Activated CD4-positive, alpha-beta T cell treated with anti-CD3 and anti-CD28 coated beads, Interleukin-2, amount 10 ng/mL, durations not matched to agents 24 days and 14 days (primary cell): ENCODE results near the gene PHACTR3. TPM values are rescaled to one million over a fixed set of nuclear protein-coding genes. Genes with fewer than 3 reads are reported as not detected.

Experiments
- DNase-seq: peaks from one replicate; pipeline ENCODE4 v3.0.0; 2022
- H3K27ac Mint-ChIP-seq: one replicate; pipeline ENCODE4 v1.8.0; 2022; ENCODE audit warnings: mild to moderate bottlenecking, mixed read lengths
- H3K27me3 Mint-ChIP-seq: one replicate; pipeline ENCODE4 v1.8.0; 2022; ENCODE audit warnings: mixed read lengths
- H3K36me3 Mint-ChIP-seq: one replicate; pipeline ENCODE4 v1.8.0; 2022; ENCODE audit warnings: low read depth, mild to moderate bottlenecking, mixed read lengths
- H3K4me1 Mint-ChIP-seq: one replicate; pipeline ENCODE4 v1.8.0; 2021; ENCODE audit warnings: mixed read lengths
- H3K4me3 Mint-ChIP-seq: one replicate; pipeline ENCODE4 v1.8.0; 2022; ENCODE audit warnings: mild to moderate bottlenecking, moderate library complexity, mixed read lengths
- H3K9me3 Mint-ChIP-seq: one replicate; pipeline ENCODE4 v1.8.0; 2021; ENCODE audit warnings: mixed read lengths
- intact Hi-C: fragments of 100-400 bp; cut with micrococcal nuclease; formaldehyde crosslinking; loops from one replicate; pipeline ENCODE4 v1.15.1; 2023
- total RNA-seq: library from RNA; stranded (reverse); gene quantifications from 2 replicates; pipeline ENCODE4 v1.2.3, GENCODE V29; 2022

The PHACTR3 gene
- total RNA-seq, 1 donor from 2014 or later = not detected

DNA sequence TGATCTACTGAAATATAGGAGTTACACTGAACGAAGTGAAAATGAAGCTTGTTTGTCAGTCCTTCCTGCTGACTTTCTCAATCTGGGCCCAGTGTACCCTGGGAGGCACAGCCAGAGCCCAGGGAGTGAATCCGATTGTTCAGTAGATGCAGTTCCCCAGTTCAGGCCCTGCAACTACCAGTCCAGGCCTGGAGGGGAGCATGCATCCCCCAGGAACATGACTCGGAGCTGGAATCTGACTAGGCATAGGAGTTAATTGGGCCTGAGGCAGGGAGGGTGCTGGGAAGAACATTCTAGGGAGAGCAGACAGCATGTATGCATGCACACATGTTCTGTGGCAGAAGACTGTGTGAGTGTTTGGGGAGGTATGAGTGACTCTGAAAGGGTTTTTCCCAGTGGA lies 42.1 kb downstream of the PHACTR3 start:
- H3K9me3 Mint-ChIP-seq = no peaks in the 10 kb centered on the region
- DNase-seq = no peak
- no peaks in the 10 kb centered on the region for H3K4me1 Mint-ChIP-seq
- no peak overlapping the region for H3K4me3 Mint-ChIP-seq
- no peaks in the 10 kb centered on the region for H3K36me3 Mint-ChIP-seq
- no peak overlapping the region for H3K27ac Mint-ChIP-seq
- H3K27me3 Mint-ChIP-seq = peaks cover 4% of the 10 kb centered on the region
- intact Hi-C loops = no loop called here

DNA sequence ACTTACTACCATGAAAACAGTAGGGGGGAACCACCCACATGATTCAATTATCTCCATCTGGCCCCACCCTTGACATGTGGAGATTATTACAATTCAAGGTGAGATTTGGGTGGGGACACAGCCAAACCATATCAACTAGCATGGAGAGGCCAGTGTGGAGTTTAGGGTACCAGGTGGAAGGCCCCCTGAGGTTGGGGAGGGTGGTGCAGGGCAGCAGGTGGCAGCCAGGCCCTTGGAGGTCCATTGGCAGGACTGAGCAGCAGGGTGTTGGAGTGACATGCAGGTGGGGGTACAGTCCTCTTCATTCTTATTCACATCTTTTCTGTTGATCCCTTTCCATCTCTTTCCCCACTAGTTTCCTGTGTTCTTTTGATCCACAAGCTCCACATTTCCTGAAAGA lies 42.9 kb downstream of the PHACTR3 start:
- intact Hi-C loops = no loop called here
- no peak overlapping the region for H3K27ac Mint-ChIP-seq

DNA sequence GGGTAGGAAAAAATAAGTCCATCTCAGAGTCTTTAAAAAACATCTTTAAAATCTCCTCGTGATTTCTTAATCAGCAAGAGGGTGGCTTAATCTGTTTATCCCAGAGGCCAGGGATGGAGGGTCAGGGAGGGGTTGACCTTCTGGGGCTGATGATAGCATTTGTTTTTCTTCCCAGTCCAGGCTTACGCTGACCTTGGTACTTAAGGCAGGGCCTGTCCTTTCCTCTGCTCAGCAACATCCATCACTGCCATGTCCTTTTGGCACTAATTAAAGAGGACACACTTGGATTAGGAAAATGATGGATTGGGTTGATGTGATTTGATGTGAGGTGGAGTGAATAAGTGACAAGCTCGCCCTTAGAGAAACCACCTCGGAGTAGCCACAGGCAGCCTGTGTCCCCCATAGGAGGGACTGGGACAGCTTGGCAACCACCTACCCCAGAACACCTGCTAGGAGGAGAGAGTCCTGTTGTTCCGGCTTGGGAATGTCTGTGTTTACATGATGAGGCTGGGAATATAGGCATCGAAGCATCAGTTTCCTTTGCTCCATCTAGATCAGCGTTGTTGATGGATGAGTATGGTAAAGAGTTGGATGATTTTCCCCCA lies 44.2 kb downstream of the PHACTR3 start:
- no peaks in the 10 kb centered on the region for H3K9me3 Mint-ChIP-seq
- no peaks in the 10 kb centered on the region for H3K36me3 Mint-ChIP-seq
- H3K27me3 Mint-ChIP-seq = peaks cover 8% of the 10 kb centered on the region
- H3K27ac Mint-ChIP-seq = no peak overlapping the region
- intact Hi-C loops = no loop called here
- no peak for DNase-seq
- H3K4me1 Mint-ChIP-seq = no peaks in the 10 kb centered on the region
- H3K4me3 Mint-ChIP-seq = no peak overlapping the region

More for the DNA sequence above, 42.9 kb downstream of the PHACTR3 start:
- peaks cover 8% of the 10 kb centered on the region for H3K27me3 Mint-ChIP-seq
- H3K36me3 Mint-ChIP-seq = no peaks in the 10 kb centered on the region
- H3K9me3 Mint-ChIP-seq = no peaks in the 10 kb centered on the region
- no peak overlapping the region for H3K4me3 Mint-ChIP-seq
- no peaks in the 10 kb centered on the region for H3K4me1 Mint-ChIP-seq
- DNase-seq = no peak

DNA sequence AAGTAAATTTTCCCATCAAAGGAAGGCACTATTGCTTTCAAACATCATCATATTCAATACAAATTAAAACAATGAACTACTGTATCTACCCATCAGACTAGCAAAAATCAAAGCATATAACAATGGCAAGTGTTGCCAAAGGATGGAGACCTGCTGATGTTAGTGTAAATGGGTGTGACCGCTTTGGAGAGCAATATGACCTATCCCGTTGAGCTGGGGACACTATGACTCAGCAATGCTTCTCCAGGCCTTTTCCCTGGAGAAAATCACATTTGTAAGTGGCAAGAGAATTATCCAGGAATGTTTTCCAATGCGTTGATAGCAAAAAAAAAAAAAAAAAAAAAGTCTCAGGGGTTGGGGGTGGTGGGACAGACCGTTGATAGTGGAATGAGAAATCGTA lies 46.1 kb downstream of the PHACTR3 start:
- no peak overlapping the region for H3K4me3 Mint-ChIP-seq
- H3K9me3 Mint-ChIP-seq = no peaks in the 10 kb centered on the region
- H3K4me1 Mint-ChIP-seq = no peaks in the 10 kb centered on the region
- intact Hi-C loops = no loop called here
- no peak for DNase-seq
- no peak overlapping the region for H3K27ac Mint-ChIP-seq
- H3K36me3 Mint-ChIP-seq = no peaks in the 10 kb centered on the region
- H3K27me3 Mint-ChIP-seq = peaks cover 8% of the 10 kb centered on the region

DNA sequence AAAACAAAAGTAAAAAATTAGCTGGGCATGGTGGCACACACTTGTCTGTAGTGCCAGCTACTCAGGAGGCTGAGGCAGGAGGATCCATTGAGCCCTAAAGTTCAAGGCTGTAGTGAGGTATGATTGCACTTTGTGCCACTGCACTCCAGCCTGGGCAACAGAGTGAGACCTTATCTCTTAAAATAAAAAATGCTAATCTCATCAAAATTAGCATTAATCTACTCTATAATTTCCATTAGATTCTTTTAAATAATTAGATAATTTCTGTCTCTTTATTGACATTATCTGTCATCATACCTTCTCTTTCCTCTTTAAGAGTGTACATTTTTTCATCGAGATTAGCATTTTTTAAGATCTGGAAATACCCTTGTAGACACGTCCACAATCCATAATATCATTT lies 48.0 kb downstream of the PHACTR3 start:
- H3K36me3 Mint-ChIP-seq = no peaks in the 10 kb centered on the region
- intact Hi-C loops = no loop called here
- DNase-seq = no peak
- no peak overlapping the region for H3K27ac Mint-ChIP-seq
- H3K4me1 Mint-ChIP-seq = no peaks in the 10 kb centered on the region
- peaks cover under 1% of the 10 kb centered on the region for H3K9me3 Mint-ChIP-seq
- H3K27me3 Mint-ChIP-seq = peaks cover 8% of the 10 kb centered on the region
- H3K4me3 Mint-ChIP-seq = no peak overlapping the region

DNA sequence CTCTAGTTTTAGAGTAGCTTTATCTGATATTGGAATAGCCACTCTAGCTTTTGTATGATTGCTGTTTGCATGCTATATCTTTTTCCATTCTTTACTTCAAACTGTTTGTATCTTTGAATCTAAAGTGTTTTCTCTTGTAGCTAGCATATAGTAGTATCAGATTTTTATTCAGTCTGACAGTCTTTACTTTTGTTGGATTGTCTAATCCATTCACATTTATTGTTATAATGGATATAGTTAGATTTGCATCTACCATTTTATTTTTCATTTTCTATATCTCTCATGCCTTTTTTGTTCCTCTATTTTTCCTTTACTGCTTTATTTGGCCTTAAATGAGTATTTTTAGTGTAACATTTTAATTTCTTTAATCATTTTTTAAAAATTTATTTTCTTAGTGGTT lies 52.1 kb downstream of the PHACTR3 start:
- peaks cover 15% of the 10 kb centered on the region for H3K9me3 Mint-ChIP-seq
- intact Hi-C loops = no loop called here

DNA sequence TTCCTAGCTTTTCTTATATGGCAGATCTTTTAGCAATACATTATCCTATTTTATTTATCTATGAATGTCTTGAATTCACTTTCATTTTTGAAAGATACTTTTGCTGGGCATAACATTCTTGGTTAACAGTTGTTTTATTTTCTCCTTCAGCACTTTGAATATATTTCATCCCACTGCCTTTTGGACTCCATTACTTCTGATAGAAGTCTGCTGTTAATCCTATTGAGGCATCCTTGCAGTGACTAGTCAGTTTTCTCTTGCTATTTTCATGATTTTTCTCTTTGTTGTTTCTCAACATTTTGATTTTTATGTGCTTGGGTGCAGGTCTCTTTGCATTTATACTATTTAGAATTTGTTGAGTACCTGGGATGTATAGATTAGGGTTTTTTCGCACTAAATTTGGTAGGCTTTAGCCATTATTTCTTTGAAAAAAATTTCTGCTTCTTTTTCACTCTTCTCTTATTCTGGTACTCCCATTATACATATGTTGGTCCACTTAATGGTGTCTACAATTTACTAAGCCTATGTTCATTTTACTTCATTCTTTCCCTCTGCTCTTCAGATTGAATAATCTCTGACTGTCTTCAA lies 53.2 kb downstream of the PHACTR3 start:
- H3K36me3 Mint-ChIP-seq = no peaks in the 10 kb centered on the region
- intact Hi-C loops = no loop called here
- no peak overlapping the region for H3K27ac Mint-ChIP-seq
- no peak overlapping the region for H3K4me3 Mint-ChIP-seq
- H3K9me3 Mint-ChIP-seq = peaks cover 15% of the 10 kb centered on the region
- H3K4me1 Mint-ChIP-seq = no peaks in the 10 kb centered on the region
- no peaks in the 10 kb centered on the region for H3K27me3 Mint-ChIP-seq
- DNase-seq = no peak

More for the DNA sequence above, 52.1 kb downstream of the PHACTR3 start:
- Mint-ChIP-seq H3K27ac (no peak overlapping the region), H3K4me3 (no peak overlapping the region), H3K36me3 (no peaks in the 10 kb centered on the region), H3K4me1 (no peaks in the 10 kb centered on the region), H3K27me3 (peaks cover 4% of the 10 kb centered on the region)
- DNase-seq = no peak

DNA sequence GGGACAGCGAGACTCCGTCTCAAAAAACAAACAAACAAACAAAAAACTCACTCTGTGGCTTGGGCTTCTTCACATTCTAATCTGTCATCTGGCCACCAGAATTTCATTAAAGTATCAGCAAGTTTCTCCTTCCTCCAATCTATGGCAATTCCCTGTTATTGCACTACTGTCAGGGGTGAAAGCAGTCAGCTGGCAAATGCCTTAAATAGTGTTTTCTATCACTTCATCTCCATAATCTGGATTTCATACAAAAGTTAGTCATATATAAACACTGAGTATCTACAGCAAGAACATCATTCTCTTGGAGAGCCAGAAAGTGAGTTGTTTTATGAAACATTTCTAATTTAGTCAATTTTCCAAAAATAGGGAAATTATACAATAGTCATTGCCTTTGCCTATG lies 56.1 kb downstream of the PHACTR3 start:
- H3K27ac Mint-ChIP-seq = no peak overlapping the region
- no peaks in the 10 kb centered on the region for H3K36me3 Mint-ChIP-seq
- H3K4me1 Mint-ChIP-seq = no peaks in the 10 kb centered on the region
- no peak overlapping the region for H3K4me3 Mint-ChIP-seq
- DNase-seq = no peak
- intact Hi-C loops = no loop called here
- H3K9me3 Mint-ChIP-seq = peaks cover 15% of the 10 kb centered on the region
- no peaks in the 10 kb centered on the region for H3K27me3 Mint-ChIP-seq

DNA sequence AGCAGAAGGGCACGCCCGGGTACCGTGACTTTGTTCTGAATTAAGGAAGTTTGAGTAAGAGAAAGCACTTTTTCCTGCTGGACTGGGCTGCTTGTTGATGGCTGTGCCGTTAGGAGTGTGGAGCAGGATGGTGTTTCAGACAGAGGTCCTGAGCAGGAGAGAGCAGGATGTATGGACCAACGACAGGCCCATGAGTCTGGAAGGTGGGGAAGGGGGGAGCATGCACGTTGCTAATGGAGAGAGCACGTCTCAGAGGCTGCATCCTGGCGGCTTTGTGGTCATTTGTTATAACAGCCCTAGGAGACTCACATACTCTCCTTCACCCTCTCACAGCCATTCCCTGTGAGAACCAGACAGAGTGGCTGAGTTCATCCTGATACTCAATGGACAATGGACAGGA lies 56.8 kb downstream of the PHACTR3 start:
- no peak for DNase-seq
- no peaks in the 10 kb centered on the region for H3K36me3 Mint-ChIP-seq
- H3K27me3 Mint-ChIP-seq = no peaks in the 10 kb centered on the region
- no peak overlapping the region for H3K27ac Mint-ChIP-seq
- H3K9me3 Mint-ChIP-seq = peaks cover 15% of the 10 kb centered on the region
- no peak overlapping the region for H3K4me3 Mint-ChIP-seq
- H3K4me1 Mint-ChIP-seq = no peaks in the 10 kb centered on the region
- intact Hi-C loops = no loop called here

DNA sequence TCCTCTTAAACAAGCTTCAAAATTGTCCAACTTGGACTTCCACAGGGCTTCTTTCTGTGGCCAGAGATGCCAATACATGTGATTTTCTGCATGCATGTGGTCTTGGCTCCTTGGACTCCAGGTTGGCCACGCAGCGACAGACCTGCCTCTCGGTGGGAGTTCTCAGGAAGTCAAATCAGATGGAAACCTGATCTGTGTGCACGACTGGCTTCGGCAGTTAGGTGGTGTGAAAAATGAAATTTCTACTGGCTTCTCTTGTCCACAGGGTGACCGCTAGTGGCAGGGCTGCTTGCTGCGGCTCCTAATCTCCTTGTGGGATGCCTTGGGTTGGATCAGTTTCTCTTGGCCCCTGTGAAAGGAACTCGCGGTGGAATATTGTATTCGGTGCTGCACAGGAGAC lies 57.3 kb downstream of the PHACTR3 start:
- no peaks in the 10 kb centered on the region for H3K36me3 Mint-ChIP-seq
- intact Hi-C loops = no loop called here
- H3K9me3 Mint-ChIP-seq = peaks cover 15% of the 10 kb centered on the region
- H3K4me1 Mint-ChIP-seq = no peaks in the 10 kb centered on the region
- no peak overlapping the region for H3K4me3 Mint-ChIP-seq
- no peaks in the 10 kb centered on the region for H3K27me3 Mint-ChIP-seq
- no peak for DNase-seq
- H3K27ac Mint-ChIP-seq = no peak overlapping the region

DNA sequence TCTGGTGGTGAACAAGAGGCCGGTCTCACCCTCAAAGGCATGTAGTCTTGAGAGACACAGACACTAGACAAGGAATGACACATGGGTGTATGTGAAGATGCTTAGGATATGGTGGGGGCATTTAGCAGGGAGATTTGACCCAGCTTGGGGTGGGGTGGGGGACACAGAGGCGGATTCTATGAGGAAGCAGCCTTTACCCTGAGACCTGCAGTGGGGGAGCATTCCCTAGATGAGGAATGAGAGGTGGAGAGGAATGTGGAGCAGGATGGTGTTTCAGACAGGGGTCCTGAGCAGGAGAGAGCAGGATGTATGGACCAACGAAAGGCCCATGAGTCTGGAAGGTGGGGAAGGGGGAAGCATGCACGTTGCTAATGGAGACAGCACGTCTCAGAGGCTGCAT lies 57.8 kb downstream of the PHACTR3 start:
- Mint-ChIP-seq H3K27me3 (no peaks in the 10 kb centered on the region), H3K4me3 (no peak overlapping the region), H3K36me3 (no peaks in the 10 kb centered on the region), H3K4me1 (no peaks in the 10 kb centered on the region), H3K27ac (no peak overlapping the region), H3K9me3 (peaks cover 15% of the 10 kb centered on the region)
- intact Hi-C loops = no loop called here
- DNase-seq = no peak

DNA sequence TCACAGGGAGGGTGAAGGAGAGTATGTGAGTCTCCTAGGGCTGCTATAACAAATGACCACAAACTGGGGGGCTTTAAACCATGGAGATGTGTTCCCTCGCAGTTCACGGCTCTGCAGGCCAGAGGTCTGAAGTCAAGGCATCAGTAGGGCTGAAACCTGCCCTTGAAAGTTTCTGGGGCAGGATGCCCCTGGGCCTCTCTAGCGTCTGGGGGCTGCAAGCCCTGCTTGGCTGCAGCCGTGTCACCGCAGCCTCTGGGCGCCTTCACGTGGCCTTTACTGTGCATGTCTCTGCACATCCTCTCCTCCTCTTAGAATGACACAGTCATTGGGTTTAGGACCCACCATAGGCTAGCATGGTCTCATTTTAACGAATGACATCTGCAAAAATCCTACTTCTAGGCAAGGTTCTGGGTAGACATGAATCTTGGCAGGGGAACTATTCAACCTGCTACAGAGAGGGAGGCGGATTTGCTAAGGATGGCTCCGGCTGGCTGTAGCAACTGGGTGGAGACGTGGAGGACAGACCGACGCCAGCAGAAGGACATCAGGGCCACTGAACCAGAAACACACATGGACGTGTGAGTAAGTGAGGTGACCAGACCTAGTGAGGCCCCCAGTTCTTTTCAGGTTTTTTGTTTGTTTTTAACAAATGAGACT lies 58.6 kb downstream of the PHACTR3 start:
- H3K27ac Mint-ChIP-seq = no peak overlapping the region
- H3K27me3 Mint-ChIP-seq = no peaks in the 10 kb centered on the region

DNA sequence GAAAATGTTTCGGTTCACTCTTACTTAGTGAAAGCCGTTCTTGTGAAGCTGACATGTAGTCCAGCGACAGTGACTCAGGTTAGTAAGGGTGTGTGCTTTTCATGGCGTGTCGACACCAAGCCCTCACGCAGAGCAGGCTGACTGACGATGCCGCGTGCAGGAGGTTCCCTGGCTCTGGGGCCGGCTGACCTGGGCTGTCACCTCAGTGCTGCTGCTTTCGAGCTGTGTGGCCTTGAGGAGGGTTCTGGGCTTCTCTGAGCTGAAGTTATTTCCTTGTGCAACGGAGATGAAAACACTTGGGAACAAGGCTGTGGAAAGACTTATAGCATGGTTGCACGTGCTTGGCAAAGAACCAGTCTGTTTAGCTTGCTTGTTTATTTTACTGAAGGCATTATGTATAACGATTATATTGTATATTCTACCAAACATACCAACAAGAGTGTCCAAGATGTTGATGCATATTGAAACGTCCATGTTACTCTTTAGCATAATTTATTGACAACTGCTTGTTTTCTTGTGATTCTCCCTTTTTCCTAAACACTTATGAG lies 59.2 kb downstream of the PHACTR3 start:
- Mint-ChIP-seq H3K36me3 (no peaks in the 10 kb centered on the region), H3K27ac (no peak overlapping the region), H3K4me3 (no peak overlapping the region), H3K4me1 (no peaks in the 10 kb centered on the region), H3K9me3 (peaks cover 6% of the 10 kb centered on the region), H3K27me3 (no peaks in the 10 kb centered on the region)
- intact Hi-C loops = no loop called here
- no peak for DNase-seq

More for the DNA sequence above, 58.6 kb downstream of the PHACTR3 start:
- Mint-ChIP-seq H3K4me3 (no peak overlapping the region), H3K9me3 (peaks cover 9% of the 10 kb centered on the region), H3K36me3 (no peaks in the 10 kb centered on the region), H3K4me1 (no peaks in the 10 kb centered on the region)
- DNase-seq = no peak
- intact Hi-C loops = no loop called here

DNA sequence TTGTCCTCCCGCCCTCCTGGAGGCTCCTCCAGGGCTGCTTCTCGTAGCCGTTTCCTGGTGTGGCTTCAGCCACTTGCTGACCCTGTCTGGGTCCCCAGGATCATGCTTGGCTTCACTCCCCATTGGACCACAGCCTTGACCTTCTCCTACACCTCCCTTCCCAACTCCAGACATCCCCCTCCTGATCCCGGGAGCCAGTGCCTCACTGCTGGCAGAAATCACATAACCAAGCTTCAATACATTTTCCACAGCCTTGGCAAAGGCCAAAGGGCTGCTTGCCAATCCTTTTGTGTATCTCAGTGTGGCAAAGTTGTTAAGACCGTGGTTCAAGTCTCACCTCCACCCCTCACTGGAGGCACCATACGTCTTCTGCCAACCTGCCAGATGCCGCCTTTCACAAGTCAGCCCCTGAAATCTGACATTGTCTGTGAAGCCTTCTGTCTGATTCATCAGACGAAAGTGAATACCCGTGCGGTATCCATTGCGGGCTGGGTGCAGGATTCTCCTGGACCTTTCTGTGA lies 60.1 kb downstream of the PHACTR3 start:
- DNase-seq = no peak
- no peaks in the 10 kb centered on the region for H3K27me3 Mint-ChIP-seq
- intact Hi-C loops = no loop called here
- H3K36me3 Mint-ChIP-seq = no peaks in the 10 kb centered on the region
- no peaks in the 10 kb centered on the region for H3K4me1 Mint-ChIP-seq
- no peak overlapping the region for H3K4me3 Mint-ChIP-seq
- no peaks in the 10 kb centered on the region for H3K9me3 Mint-ChIP-seq
- H3K27ac Mint-ChIP-seq = no peak overlapping the region
